Neural progenitor cell (in vitro differentiated cells): ENCODE measurements around the gene HOXC9. TPM values are rescaled to one million over a fixed set of nuclear protein-coding genes. Genes with fewer than 3 reads are reported as not detected.

Source experiments
- DNase-seq: peaks from one replicate; pipeline ENCODE4 v3.0.0-alpha.2; 2016; ENCODE audit warnings: low spot score
- H2AFZ ChIP-seq: fragments of 200-600 bp; sonication (generic); replicated peaks from 2 replicates; pipeline ENCODE4 v1.6.1; 2016; ENCODE audit warnings: antibody characterized with exemption
- H3F3A ChIP-seq: fragments of 200-600 bp; sonication (generic); 2 replicates; pipeline ENCODE4 v1.6.1; 2016; ENCODE audit warnings: antibody characterized with exemption, low read depth
- H3K27ac ChIP-seq: fragments of 200-600 bp; sonication (generic); 2 replicates; pipeline ENCODE4 v1.5.1; 2016; ENCODE audit warnings: mild to moderate bottlenecking
- H3K27me3 ChIP-seq: fragments of 200-600 bp; sonication (generic); 2 replicates; pipeline ENCODE4 v1.6.1; 2016; ENCODE audit warnings: mild to moderate bottlenecking, moderate library complexity
- H3K36me3 ChIP-seq: fragments of 200-600 bp; sonication (generic); 2 replicates; pipeline ENCODE4 v1.5.1; 2016
- H3K4me1 ChIP-seq: fragments of 200-600 bp; sonication (generic); 2 replicates; pipeline ENCODE4 v1.6.1; 2016; ENCODE audit warnings: mixed run types
- H3K4me2 ChIP-seq: fragments of 200-600 bp; sonication (generic); 2 replicates; pipeline ENCODE4 v1.6.1; 2016
- H3K4me3 ChIP-seq: fragments of 200-600 bp; sonication (generic); 2 replicates; pipeline ENCODE4 v1.5.1; 2016
- H3K79me2 ChIP-seq: fragments of 200-600 bp; sonication (generic); 2 replicates; pipeline ENCODE4 v1.6.1; 2016; ENCODE audit warnings: low read depth
- H3K9ac ChIP-seq: fragments of 200-600 bp; sonication (generic); 2 replicates; pipeline ENCODE4 v1.6.1; 2016
- H3K9me3 ChIP-seq: fragments of 200-600 bp; sonication (generic); 2 replicates; pipeline ENCODE4 v1.5.1; 2016; ENCODE audit warnings: low read depth
- H4K20me1 ChIP-seq: fragments of 200-600 bp; sonication (generic); 2 replicates; pipeline ENCODE4 v1.6.1; 2016; ENCODE audit warnings: low read depth
- H3K27ac Mint-ChIP-seq: 3 replicates; pipeline ENCODE4 v1.8.0; 2021; ENCODE audit warnings: mixed read lengths
- H3K27me3 Mint-ChIP-seq: 2 replicates; pipeline ENCODE4 v1.8.0; 2022; ENCODE audit warnings: low read depth, mild to moderate bottlenecking, inconsistent platforms, moderate library complexity, mixed read lengths; ENCODE audit not compliant: insufficient read depth
- H3K36me3 Mint-ChIP-seq: 3 replicates; pipeline ENCODE4 v1.8.0; 2021; ENCODE audit warnings: mixed read lengths
- H3K4me1 Mint-ChIP-seq: 3 replicates; pipeline ENCODE4 v1.8.0; 2021; ENCODE audit warnings: mixed read lengths
- H3K4me3 Mint-ChIP-seq: 3 replicates; pipeline ENCODE4 v1.8.0; 2021; ENCODE audit warnings: mild to moderate bottlenecking, moderate library complexity, mixed read lengths
- H3K9me3 Mint-ChIP-seq: 3 replicates; pipeline ENCODE4 v1.8.0; 2020; ENCODE audit warnings: mixed read lengths
- EZH2 ChIP-seq: fragments of 200-600 bp; sonication (generic); IDR thresholded peaks from 2 replicates; pipeline ENCODE4 v1.6.1; 2017; ENCODE audit warnings: antibody characterized with exemption, mild to moderate bottlenecking, moderate library complexity
- EZH2phosphoT487 ChIP-seq: fragments of 200-600 bp; sonication (generic); IDR thresholded peaks from 2 replicates; pipeline ENCODE4 v1.6.1; 2017; ENCODE audit warnings: antibody characterized with exemption
- total RNA-seq: library from RNA; depleted of rRNA; stranded (reverse); fragments of >200 nt; gene quantifications from 2 replicates; pipeline ENCODE4 v1.2.3, GENCODE V29; 2015; ENCODE audit warnings: low replicate concordance
- TF ChIP-seq, protein P1 (sequence below): fragments of 200-600 bp; sonication (generic); IDR thresholded peaks from 2 replicates; pipeline ENCODE4 v1.5.1; 2017; ENCODE audit warnings: antibody characterized with exemption, mild to moderate bottlenecking

The HOXC9 gene
- total RNA-seq, 1 donor from 2014 or later, result not detected

GRCh38 chr12:54042970-54043853, 43.3 kb downstream of the HOXC9 start:
- H3K4me3 ChIP-seq, result no peak overlapping the region
- H3K36me3 ChIP-seq, result no peaks in the 10 kb centered on the region
- no peak for DNase-seq
- no peak overlapping the region for H3K27ac Mint-ChIP-seq
- H3K36me3 Mint-ChIP-seq, result no peaks in the 10 kb centered on the region
- H4K20me1 ChIP-seq, result peaks cover 44% of the 10 kb centered on the region
- no peak overlapping the region for H3K4me2 ChIP-seq
- no peak overlapping the region for H3K27ac ChIP-seq
- no peaks in the 10 kb centered on the region for H3K4me1 ChIP-seq
- no peak overlapping the region for H3K9ac ChIP-seq
- H2AFZ ChIP-seq, result no peak overlapping the region
- no peaks in the 10 kb centered on the region for H3K9me3 ChIP-seq
- peaks cover 100% of the 10 kb centered on the region for H3K27me3 ChIP-seq
- no peak for TF ChIP-seq EZH2phosphoT487
- TF ChIP-seq, protein P1, sequence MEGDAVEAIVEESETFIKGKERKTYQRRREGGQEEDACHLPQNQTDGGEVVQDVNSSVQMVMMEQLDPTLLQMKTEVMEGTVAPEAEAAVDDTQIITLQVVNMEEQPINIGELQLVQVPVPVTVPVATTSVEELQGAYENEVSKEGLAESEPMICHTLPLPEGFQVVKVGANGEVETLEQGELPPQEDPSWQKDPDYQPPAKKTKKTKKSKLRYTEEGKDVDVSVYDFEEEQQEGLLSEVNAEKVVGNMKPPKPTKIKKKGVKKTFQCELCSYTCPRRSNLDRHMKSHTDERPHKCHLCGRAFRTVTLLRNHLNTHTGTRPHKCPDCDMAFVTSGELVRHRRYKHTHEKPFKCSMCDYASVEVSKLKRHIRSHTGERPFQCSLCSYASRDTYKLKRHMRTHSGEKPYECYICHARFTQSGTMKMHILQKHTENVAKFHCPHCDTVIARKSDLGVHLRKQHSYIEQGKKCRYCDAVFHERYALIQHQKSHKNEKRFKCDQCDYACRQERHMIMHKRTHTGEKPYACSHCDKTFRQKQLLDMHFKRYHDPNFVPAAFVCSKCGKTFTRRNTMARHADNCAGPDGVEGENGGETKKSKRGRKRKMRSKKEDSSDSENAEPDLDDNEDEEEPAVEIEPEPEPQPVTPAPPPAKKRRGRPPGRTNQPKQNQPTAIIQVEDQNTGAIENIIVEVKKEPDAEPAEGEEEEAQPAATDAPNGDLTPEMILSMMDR, result no peak
- TF ChIP-seq EZH2, result no peak
- H3K4me1 Mint-ChIP-seq, result no peaks in the 10 kb centered on the region
- peaks cover 93% of the 10 kb centered on the region for H3K27me3 Mint-ChIP-seq
- H3K4me3 Mint-ChIP-seq, result no peak overlapping the region
- H3F3A ChIP-seq, result no peaks in the 10 kb centered on the region
- H3K9me3 Mint-ChIP-seq, result peaks cover 5% of the 10 kb centered on the region
- H3K79me2 ChIP-seq, result no peaks in the 10 kb centered on the region

DNA sequence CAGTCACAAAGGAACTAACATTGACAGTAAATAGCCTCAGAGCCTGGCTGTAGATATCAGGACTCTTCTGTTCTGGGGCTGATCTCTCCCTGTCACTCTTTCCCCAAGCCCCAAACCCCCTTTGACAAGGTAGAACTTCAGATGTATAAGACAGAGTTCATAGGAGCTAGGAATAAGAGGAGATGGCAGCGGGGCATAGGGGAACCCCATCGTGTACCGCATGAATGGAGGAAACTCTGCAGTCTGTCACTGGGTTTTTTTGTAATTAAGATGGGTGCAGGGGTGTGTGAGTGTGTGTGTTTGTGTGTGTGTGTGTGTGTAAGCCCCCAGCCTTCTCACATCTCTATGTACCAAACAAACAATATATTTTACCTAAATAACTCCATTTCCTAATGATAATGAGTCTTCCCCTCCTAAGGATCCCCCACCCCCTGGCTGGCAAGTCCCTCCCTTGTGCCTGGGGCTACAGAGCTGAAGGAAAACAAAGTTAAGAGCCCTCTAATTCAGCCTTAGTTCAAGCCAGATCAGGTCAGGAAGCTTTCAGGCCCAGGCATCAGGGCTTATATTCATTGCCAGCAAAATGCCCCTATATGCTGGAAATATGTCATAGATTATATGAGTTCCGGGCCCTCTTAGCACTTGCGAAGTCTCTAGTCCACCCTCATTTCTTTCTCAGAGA, 44.6 kb downstream of the HOXC9 start:
- no peaks in the 10 kb centered on the region for H3K4me1 Mint-ChIP-seq
- H3K4me3 Mint-ChIP-seq, result no peak overlapping the region
- TF ChIP-seq EZH2phosphoT487 (peak; percentile 44), EZH2 (no peak)
- H3K27ac Mint-ChIP-seq, result no peak overlapping the region
- Histone ChIP-seq H3K27ac (no peak overlapping the region), H3K4me3 (no peak overlapping the region), H3K9ac (no peak overlapping the region), H2AFZ (no peak overlapping the region), H3K79me2 (no peaks in the 10 kb centered on the region), H3K4me1 (no peaks in the 10 kb centered on the region), H3F3A (no peaks in the 10 kb centered on the region), H3K36me3 (no peaks in the 10 kb centered on the region), H3K4me2 (no peak overlapping the region), H3K27me3 (peaks cover 100% of the 10 kb centered on the region), H3K9me3 (no peaks in the 10 kb centered on the region), H4K20me1 (peaks cover 49% of the 10 kb centered on the region)
- no peak for DNase-seq
- peaks cover 9% of the 10 kb centered on the region for H3K9me3 Mint-ChIP-seq
- H3K27me3 Mint-ChIP-seq, result peaks cover 93% of the 10 kb centered on the region
- H3K36me3 Mint-ChIP-seq, result no peaks in the 10 kb centered on the region

GRCh38 chr12:54045401-54045800, 45.4 kb downstream of the HOXC9 start:
- H3K9me3 Mint-ChIP-seq, result peaks cover 9% of the 10 kb centered on the region
- Histone ChIP-seq H3K27me3 (peaks cover 100% of the 10 kb centered on the region), H3F3A (no peaks in the 10 kb centered on the region), H2AFZ (no peak overlapping the region), H3K9ac (no peak overlapping the region), H3K9me3 (no peaks in the 10 kb centered on the region), H4K20me1 (peaks cover 55% of the 10 kb centered on the region), H3K4me2 (no peak overlapping the region), H3K4me3 (no peak overlapping the region), H3K79me2 (no peaks in the 10 kb centered on the region), H3K4me1 (no peaks in the 10 kb centered on the region), H3K27ac (no peak overlapping the region), H3K36me3 (no peaks in the 10 kb centered on the region)
- TF ChIP-seq EZH2phosphoT487, result no peak
- TF ChIP-seq EZH2, result no peak
- TF ChIP-seq, protein P1, result no peak
- no peak for DNase-seq
- H3K27ac Mint-ChIP-seq, result no peak overlapping the region
- no peaks in the 10 kb centered on the region for H3K4me1 Mint-ChIP-seq
- no peak overlapping the region for H3K4me3 Mint-ChIP-seq
- no peaks in the 10 kb centered on the region for H3K36me3 Mint-ChIP-seq
- peaks cover 95% of the 10 kb centered on the region for H3K27me3 Mint-ChIP-seq
